Natural killer cell treated with Interleukin-12 subunit alpha and Interleukin-12 subunit beta and Interleukin-15 and Interleukin-18, amount 100 ng/mL, for 72 hours (primary cell): ENCODE measurements around the gene CLDN4. TPM values are rescaled to one million over a fixed set of nuclear protein-coding genes. Genes with fewer than 3 reads are reported as not detected.
A peak's percentile ranks its signal among the peaks of the same experiment; 100 is the strongest.
"Not testable (repeated sequence)": the region's sequence is repeated elsewhere in the genome, so short reads cannot be mapped to it uniquely, and the experiment has no call there.

ENCODE experiments used
- ATAC-seq, 2 donors: fragments of 150-1000 bp; cut with Tn5 transposase in 1 of 2; sonication (Bioruptor Pico), chemical (Tn5 transposase) in 1 of 2; 2 replicates each; pipeline ENCODE4 v1.10.0; 2021
- DNase-seq: peaks from one replicate; pipeline ENCODE4 v3.0.0; 2022; ENCODE audit warnings: low spot score
- H3K27ac Mint-ChIP-seq, 2 donors: 1 replicate in 1 of 2; 2 replicates in 1 of 2; pipeline ENCODE4 v1.8.0; 2022; ENCODE audit warnings: mixed read lengths in 2 of 2, mild to moderate bottlenecking in 1 of 2, moderate library complexity in 1 of 2
- H3K27me3 Mint-ChIP-seq, 2 donors: 1 replicate in 1 of 2; 2 replicates in 1 of 2; pipeline ENCODE4 v1.8.0; 2022; ENCODE audit warnings: mixed read lengths in 2 of 2
- H3K36me3 Mint-ChIP-seq: one replicate; pipeline ENCODE4 v1.8.0; 2022; ENCODE audit warnings: mixed read lengths
- H3K4me1 Mint-ChIP-seq, 2 donors: 1 replicate in 1 of 2; 2 replicates in 1 of 2; pipeline ENCODE4 v1.8.0; 2022; ENCODE audit warnings: low read depth in 2 of 2, mixed read lengths in 2 of 2, mild to moderate bottlenecking in 1 of 2
- H3K4me3 Mint-ChIP-seq: one replicate; pipeline ENCODE4 v1.8.0; 2022; ENCODE audit warnings: mixed read lengths
- H3K9me3 Mint-ChIP-seq: 2 replicates; pipeline ENCODE4 v1.8.0; 2022; ENCODE audit warnings: mixed read lengths
- total RNA-seq, 2 donors: library from RNA; stranded (reverse); gene quantifications; one replicate each; pipeline ENCODE4 v1.2.3, GENCODE V29; 2022

The CLDN4 gene
- total RNA-seq, result not detected

DNA sequence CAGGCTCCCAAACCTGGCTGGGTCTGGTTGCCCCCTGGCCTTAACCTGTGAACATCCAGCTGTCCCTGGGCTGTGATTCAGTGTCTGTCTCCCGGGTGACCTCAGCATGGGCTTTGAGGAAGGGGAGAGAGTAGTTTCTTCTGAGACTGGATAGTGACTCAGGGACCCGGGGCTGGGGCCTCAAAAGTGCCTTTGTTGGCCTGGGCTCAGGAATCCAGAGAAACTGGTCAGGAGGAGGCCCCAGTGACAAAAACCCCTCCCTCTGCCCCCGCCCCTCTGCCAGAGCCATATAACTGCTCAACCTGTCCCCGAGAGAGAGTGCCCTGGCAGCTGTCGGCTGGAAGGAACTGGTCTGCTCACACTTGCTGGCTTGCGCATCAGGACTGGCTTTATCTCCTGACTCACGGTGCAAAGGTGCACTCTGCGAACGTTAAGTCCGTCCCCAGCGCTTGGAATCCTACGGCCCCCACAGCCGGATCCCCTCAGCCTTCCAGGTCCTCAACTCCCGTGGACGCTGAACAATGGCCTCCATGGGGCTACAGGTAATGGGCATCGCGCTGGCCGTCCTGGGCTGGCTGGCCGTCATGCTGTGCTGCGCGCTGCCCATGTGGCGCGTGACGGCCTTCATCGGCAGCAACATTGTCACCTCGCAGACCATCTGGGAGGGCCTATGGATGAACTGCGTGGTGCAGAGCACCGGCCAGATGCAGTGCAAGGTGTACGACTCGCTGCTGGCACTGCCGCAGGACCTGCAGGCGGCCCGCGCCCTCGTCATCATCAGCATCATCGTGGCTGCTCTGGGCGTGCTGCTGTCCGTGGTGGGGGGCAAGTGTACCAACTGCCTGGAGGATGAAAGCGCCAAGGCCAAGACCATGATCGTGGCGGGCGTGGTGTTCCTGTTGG lies at the start of gene CLDN4:
Gene CLDN4 (plus strand): TSS at position 316 of the 903 bp plus-strand sequence. CDS start 206 bp downstream, at position 522.
- ATAC-seq (peak in 1 of 2 donors; percentile 21), DNase-seq (peak; percentile 44)
- no peaks in the 10 kb centered on the region for H3K36me3 Mint-ChIP-seq
- H3K9me3 Mint-ChIP-seq, result no peaks in the 10 kb centered on the region
- no peak within 1 kb of the TSS for H3K27ac Mint-ChIP-seq
- peaks cover 18 to 21% of the 10 kb centered on the region in 2 donors for H3K4me1 Mint-ChIP-seq
- no peak within 1 kb of the TSS for H3K4me3 Mint-ChIP-seq
- H3K27me3 Mint-ChIP-seq, result peaks cover 26 to 31% of the 10 kb centered on the region in 2 donors

GRCh38 chr7:73786588-73786987 lies 44.2 kb upstream of the CLDN4 start:
- Mint-ChIP-seq H3K36me3 (no peaks in the 10 kb centered on the region), H3K27ac (no peak overlapping the region), H3K27me3 (peaks cover 0 to 3% of the 10 kb centered on the region in 2 donors)

GRCh38 chr7:73787786-73788048 lies 43.1 kb upstream of the CLDN4 start:
- not testable (repeated sequence) for H3K36me3 Mint-ChIP-seq, H3K4me3 Mint-ChIP-seq, H3K4me1 Mint-ChIP-seq, ATAC-seq, H3K9me3 Mint-ChIP-seq, DNase-seq, H3K27ac Mint-ChIP-seq, H3K27me3 Mint-ChIP-seq

More at GRCh38 chr7:73786588-73786987, 44.2 kb upstream of the CLDN4 start:
- Mint-ChIP-seq H3K9me3 (no peaks in the 10 kb centered on the region), H3K4me3 (no peak overlapping the region), H3K4me1 (no peaks in the 10 kb centered on the region)
- ATAC-seq (no peak), DNase-seq (no peak)

DNA sequence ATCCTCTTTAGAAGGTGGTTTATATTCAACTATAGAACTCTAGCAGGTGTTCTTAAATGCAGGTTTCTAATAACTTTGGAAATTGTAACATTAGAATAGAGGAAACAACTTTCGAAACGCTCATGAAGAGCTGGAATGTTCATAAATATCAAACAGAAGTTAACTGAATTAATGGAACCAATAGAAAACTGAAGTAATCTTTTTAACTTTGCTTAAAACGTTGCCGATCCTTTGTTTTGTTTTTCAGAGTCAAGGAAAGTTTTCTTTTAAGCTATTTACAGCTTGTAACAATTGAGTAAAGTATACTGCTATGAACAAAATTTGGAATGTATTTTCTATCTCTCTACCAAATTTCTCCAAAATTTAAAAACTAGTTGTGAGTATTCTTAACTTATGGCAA lies 41.7 kb upstream of the CLDN4 start:
- Mint-ChIP-seq H3K36me3 (no peaks in the 10 kb centered on the region), H3K27me3 (peaks cover 6% of the 10 kb centered on the region in 2 donors), H3K9me3 (no peaks in the 10 kb centered on the region), H3K27ac (no peak overlapping the region), H3K4me1 (no peaks in the 10 kb centered on the region), H3K4me3 (no peak overlapping the region)
- DNase-seq (no peak), ATAC-seq (no peak)

GRCh38 chr7:73791170-73791690 lies 39.6 kb upstream of the CLDN4 start:
- DNase-seq, H3K4me3 Mint-ChIP-seq, H3K36me3 Mint-ChIP-seq, H3K27me3 Mint-ChIP-seq, ATAC-seq, H3K27ac Mint-ChIP-seq, H3K4me1 Mint-ChIP-seq, H3K9me3 Mint-ChIP-seq: not testable (repeated sequence)

GRCh38 chr7:73795188-73795587 lies 35.6 kb upstream of the CLDN4 start:
- not testable (repeated sequence) for H3K4me1 Mint-ChIP-seq, H3K9me3 Mint-ChIP-seq, H3K27ac Mint-ChIP-seq, H3K4me3 Mint-ChIP-seq, H3K36me3 Mint-ChIP-seq, ATAC-seq, DNase-seq, H3K27me3 Mint-ChIP-seq

GRCh38 chr7:73796656-73797055 lies 34.1 kb upstream of the CLDN4 start:
- not testable (repeated sequence) for H3K27ac Mint-ChIP-seq, ATAC-seq

DNA sequence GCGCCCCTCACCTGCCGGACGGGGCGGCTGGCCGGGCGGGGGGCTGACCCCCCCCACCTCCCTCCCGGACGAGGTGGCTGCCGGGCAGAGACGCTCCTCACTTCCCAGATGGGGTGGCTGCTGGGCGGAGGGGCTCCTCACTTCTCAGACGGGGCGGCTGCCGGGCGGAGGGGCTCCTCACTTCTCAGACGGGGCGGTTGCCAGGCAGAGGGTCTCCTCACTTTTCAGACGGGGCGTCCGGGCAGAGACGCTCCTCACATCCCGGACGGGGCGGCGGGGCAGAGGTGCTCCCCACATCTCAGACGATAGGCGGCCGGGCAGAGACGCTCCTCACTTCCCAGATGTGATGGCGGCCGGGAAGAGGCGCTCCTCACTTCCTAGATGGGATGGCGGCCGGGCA lies 33.6 kb upstream of the CLDN4 start:
- not testable (repeated sequence) for H3K4me1 Mint-ChIP-seq, H3K9me3 Mint-ChIP-seq

More at GRCh38 chr7:73796656-73797055, 34.1 kb upstream of the CLDN4 start:
- not testable (repeated sequence) for H3K4me1 Mint-ChIP-seq, H3K9me3 Mint-ChIP-seq, H3K4me3 Mint-ChIP-seq, DNase-seq, H3K27me3 Mint-ChIP-seq, H3K36me3 Mint-ChIP-seq

DNA sequence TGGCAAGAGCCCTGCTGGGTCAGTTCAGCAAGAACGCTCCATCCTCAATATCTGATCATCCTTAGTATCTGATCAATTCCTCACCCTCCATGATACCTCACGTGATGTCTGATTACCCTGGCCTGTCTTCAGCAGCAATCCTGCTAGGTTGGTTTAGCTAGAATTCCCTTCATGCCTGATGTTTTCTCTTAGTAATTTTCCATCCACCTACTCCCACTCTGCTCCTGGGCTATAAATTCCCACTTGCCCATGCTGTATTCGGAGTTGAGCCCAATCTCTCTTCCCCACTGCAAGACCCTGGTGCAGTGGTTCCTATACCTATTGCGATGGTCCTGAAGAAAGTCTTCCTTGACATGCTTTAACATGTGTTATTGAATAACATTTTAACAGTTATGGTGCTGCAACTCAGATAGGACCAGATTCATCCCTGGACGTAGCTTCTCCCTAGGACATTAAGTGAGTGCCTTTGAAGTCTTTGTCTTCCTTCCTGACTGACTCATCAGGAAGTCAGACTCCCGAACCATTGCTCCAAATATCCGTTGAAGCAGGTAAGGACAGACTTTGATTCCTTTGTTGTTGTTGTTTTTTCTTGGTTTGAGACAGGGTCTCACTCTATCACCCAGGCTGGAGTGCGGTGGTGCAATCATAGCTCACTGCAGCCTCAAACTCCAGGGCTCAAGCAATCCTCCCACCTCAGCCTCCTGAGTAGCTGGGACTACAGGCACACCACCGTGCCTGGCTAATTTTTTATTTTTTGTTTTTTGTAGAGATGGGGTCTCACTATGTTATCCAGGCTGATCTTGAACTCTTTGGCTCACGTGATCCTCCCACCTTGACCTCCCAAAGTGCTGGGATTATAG lies 31.3 kb upstream of the CLDN4 start:
- H3K36me3 Mint-ChIP-seq, result no peaks in the 10 kb centered on the region
- DNase-seq, result no peak
- H3K27ac Mint-ChIP-seq, result no peak overlapping the region
- no peaks in the 10 kb centered on the region for H3K9me3 Mint-ChIP-seq
- no peak for ATAC-seq
- H3K27me3 Mint-ChIP-seq, result peaks cover 2 to 9% of the 10 kb centered on the region in 2 donors
- no peak overlapping the region for H3K4me3 Mint-ChIP-seq
- H3K4me1 Mint-ChIP-seq, result no peaks in the 10 kb centered on the region

More for the DNA sequence above, 33.6 kb upstream of the CLDN4 start:
- ATAC-seq, H3K4me3 Mint-ChIP-seq, H3K27ac Mint-ChIP-seq, H3K36me3 Mint-ChIP-seq, DNase-seq, H3K27me3 Mint-ChIP-seq: not testable (repeated sequence)

GRCh38 chr7:73801577-73801976 lies 29.2 kb upstream of the CLDN4 start:
- peaks cover 6 to 12% of the 10 kb centered on the region in 2 donors for H3K27me3 Mint-ChIP-seq
- DNase-seq, result no peak
- H3K4me1 Mint-ChIP-seq, result no peaks in the 10 kb centered on the region
- H3K27ac Mint-ChIP-seq, result no peak overlapping the region
- no peaks in the 10 kb centered on the region for H3K9me3 Mint-ChIP-seq
- no peaks in the 10 kb centered on the region for H3K36me3 Mint-ChIP-seq
- no peak for ATAC-seq
- no peak overlapping the region for H3K4me3 Mint-ChIP-seq

GRCh38 chr7:73802459-73802858 lies 28.3 kb upstream of the CLDN4 start:
- Mint-ChIP-seq H3K36me3 (no peaks in the 10 kb centered on the region), H3K9me3 (no peaks in the 10 kb centered on the region), H3K27me3 (peaks cover 6 to 12% of the 10 kb centered on the region in 2 donors), H3K4me3 (no peak overlapping the region), H3K27ac (no peak overlapping the region), H3K4me1 (no peaks in the 10 kb centered on the region)
- DNase-seq, result no peak
- ATAC-seq, result no peak

- H3K27ac Mint-ChIP-seq, result no peak overlapping the region
- no peak for ATAC-seq
- H3K4me1 Mint-ChIP-seq, result no peaks in the 10 kb centered on the region
- H3K9me3 Mint-ChIP-seq, result no peaks in the 10 kb centered on the region
- no peak for DNase-seq
- no peak overlapping the region for H3K4me3 Mint-ChIP-seq
- no peaks in the 10 kb centered on the region for H3K36me3 Mint-ChIP-seq
- H3K27me3 Mint-ChIP-seq, result peaks cover 7 to 11% of the 10 kb centered on the region in 2 donors
These were observed 21.3 kb upstream of the CLDN4 start for GRCh38 chr7:73809467-73809951.

GRCh38 chr7:73810998-73811360 lies 19.8 kb upstream of the CLDN4 start:
- Mint-ChIP-seq H3K4me1 (no peaks in the 10 kb centered on the region), H3K36me3 (no peaks in the 10 kb centered on the region), H3K27ac (no peak overlapping the region), H3K4me3 (no peak overlapping the region), H3K27me3 (peaks cover 5 to 6% of the 10 kb centered on the region in 2 donors), H3K9me3 (no peaks in the 10 kb centered on the region)
- ATAC-seq, result no peak
- DNase-seq, result no peak

DNA sequence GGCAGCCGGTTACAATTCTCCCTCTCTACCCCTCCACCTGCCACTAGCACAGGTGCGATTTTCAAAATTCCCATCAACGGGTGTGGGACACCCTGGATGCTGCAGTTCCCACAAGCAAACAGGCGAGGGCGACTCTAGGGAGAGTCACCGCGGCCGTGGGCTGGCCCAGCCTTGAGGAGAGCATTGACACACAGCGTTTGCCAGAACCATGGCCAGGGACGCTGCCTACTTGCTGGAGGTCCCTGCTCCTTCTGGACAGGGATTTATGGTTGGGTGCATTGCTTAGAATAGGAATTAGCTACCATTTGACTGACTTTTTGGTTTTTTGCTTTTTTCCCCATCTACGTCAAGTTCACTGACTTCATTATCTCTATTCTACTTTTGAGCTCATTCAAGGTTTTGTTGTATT lies 19.0 kb upstream of the CLDN4 start:
- Mint-ChIP-seq H3K4me3 (no peak overlapping the region), H3K36me3 (no peaks in the 10 kb centered on the region), H3K4me1 (no peaks in the 10 kb centered on the region), H3K27me3 (peaks cover 5 to 6% of the 10 kb centered on the region in 2 donors), H3K9me3 (no peaks in the 10 kb centered on the region), H3K27ac (no peak overlapping the region)
- ATAC-seq (peak; percentile 71 to 83), DNase-seq (peak; percentile 71)
